ELR (cell line): ENCODE data around the gene BRD1.
A peak's percentile ranks its signal among the peaks of the same experiment; 100 is the strongest.

Experiments
- DNase-seq: peaks from one replicate; pipeline ENCODE4 v3.0.0-alpha.2; 2015; ENCODE audit warnings: low read depth

The BRD1 gene

DNA sequence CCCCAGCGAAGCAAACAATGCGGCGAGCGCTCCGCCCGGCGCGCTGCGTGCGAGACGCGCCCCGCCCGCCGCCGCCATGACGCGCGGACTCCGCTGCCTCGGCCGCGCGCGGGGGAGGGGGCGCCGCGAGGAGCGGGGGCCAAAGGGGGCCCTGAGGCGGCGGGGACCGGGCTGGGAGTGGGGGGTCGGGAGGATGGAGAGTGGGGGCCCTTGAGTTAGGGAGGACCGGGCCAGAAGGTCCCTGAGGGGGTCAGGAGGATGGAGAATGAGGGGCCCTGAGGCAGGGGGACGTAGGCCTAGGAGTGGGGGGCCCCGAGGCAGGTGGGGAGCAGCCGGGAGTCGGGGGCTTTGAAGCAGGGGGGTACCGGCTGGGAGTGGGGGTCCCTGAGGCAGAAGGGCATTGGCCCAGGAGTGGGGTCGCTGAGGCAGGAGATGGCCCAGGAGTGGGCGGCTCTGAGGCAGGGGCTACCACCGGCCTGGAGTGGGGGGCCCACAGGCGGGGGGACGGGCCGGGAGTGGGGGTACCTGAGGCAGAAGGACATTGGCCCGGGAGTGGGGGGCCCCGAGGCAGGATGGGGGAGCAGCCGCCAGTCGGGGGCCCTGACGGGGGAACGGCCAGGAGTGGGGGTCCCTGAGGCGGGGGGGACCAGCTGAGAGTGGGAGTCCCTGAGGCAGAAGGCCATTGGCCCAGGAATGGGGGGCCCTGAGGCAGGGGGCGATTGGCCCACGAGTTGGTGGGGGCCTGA lies at the start of gene BRD1:
Gene BRD1 (minus strand): TSS at position 21 of the 746 bp plus-strand sequence. CDS start 3,556 bp downstream, outside the sequence.
- DNase-seq, result peak; percentile 77

DNA sequence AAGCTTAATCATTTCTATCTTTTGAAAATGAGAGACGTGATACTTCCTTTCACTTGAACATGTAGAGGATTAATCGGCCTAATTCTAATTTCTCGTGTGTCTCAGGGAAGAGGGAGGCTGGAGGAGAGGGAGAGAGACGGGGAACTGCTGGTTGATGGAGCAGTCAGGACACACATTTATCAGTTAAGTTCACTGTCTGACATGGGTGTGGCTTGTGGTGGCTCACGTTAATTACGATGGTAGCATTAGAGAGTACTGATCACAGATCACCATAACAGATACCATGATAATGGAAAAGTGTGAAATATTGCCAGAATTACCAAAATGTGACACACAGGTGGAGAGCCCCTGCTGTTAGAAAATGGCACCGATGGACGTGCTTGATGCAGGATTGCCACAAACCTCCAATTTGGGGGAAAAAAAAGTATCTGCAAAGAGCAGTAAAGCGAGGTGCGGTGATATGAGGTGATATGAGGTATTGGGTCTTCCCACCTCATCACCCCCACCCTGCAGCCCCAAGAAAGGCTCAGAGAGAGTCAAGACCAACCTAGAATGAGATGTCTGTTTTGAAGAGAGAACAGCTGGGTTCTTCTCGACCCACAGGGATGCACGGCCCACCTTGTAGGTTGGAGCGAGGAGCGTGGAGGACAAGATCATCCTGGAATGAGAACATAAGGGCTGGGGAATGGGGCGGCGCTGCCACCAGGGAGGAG lies 45.7 kb upstream of the BRD1 start:
- no peak for DNase-seq

DNA sequence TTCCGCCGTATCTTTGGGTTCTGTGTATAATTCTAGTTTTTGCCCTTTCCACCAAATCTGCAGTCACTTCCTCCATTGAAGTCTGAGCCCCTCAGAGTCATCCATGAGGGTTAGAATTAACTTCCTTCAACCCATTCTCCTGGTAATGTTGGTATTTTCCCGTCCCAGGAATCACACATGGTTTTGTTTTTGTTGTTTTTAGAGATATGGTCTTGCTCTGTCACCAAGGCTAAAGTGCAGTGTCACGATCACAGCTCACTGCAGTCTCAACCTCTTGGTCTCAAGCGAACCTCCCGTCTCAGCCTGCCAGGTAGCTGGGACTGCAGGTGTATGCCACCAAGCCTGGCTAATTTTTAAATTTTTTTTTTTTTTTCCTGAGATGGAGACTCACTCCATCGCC lies 44.7 kb upstream of the BRD1 start:
- DNase-seq, result no peak

DNA sequence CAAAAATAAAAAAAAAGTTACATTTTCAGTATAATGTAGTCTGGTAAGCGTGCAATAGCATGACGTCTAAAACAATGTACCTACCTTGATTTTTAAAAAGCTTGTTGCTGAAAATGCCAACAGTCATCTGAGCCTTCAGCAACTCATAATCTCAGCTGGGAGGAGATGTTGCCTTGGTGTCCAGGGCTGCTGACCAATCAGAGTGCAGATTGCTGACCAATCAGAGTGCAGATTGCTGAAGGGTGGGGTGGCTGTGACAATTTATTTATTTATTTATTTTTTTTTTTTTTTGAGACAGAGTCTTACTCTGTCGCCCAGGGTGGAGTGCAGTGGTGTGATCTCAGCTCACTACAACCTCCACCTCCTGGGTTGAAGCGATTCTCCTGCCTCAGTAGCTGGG lies 43.8 kb upstream of the BRD1 start:
- peak; percentile 42 for DNase-seq

DNA sequence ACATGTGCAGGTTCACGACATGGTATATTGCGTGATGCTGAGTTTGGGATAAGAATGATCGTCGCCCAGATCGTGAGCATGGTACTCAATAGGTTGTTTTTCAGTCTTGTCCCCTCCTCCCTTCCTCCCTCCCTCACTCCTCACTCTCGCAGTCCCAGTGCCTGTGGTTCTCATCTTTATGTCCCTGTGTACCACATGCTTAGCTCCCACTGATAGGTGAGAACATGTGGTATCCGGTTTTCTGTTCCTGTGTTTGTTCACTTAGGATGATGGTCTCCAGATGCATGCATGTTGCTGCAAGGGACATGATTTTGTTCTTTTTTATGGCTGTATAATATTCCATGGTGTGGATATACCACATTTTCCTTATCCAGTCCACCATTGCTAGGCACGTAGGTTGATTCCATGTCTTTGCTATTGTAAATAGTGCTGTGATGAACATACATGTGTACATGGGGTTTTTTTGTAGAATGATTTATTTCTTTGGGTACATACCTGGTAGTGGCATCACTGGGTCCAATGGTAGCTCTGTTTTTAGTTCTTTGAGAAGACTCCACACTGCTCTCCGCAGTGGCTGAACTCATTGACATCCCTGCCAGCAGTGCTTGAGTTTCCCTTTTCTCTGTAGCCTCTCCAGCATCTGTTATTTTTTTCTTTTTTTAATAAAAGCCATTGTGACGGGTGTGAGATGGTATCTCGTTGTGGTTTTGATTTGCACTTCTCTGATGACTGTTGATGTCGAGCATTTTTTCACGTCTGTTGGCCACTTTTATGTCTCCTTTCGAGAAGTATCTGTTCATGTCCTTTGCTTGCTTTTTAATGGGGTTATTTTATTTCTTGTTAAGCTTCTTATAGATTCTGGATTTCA lies 42.4 kb upstream of the BRD1 start:
- no peak for DNase-seq

DNA sequence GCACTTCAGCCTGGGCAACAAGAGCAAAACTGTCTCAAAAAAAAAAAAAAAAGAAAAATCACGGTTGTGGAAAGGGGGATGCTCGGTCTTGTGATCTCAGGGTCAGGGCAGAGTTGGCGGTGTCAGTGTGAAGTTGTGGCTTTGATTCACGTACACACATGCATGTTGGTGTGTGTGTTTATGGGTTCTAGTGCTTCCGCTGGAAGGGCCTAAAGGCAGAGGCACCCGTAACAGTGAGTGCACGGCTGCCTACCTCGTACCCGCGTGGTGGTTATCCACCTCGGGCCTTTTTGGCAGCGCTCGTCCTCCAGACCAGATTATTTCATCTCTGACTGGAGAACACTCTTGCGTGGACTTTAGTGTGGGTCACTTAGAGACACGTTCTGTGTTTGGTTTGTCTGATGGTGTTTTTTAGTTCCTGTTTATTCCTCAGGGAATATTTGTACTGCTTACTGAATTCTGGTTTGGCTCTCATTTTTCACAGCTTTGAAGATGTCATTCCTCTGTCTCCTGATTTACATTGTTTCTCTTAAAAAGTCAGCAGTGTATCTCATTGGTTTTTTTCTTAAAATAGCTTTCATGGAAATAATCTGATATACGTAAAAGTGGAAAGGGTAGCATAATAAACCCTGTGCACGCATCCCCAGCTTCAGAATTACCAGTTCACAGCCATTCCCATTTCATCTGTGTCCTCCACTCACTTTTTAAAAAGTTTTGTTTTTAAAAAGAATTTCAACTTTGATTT lies 41.6 kb upstream of the BRD1 start:
- no peak for DNase-seq

DNA sequence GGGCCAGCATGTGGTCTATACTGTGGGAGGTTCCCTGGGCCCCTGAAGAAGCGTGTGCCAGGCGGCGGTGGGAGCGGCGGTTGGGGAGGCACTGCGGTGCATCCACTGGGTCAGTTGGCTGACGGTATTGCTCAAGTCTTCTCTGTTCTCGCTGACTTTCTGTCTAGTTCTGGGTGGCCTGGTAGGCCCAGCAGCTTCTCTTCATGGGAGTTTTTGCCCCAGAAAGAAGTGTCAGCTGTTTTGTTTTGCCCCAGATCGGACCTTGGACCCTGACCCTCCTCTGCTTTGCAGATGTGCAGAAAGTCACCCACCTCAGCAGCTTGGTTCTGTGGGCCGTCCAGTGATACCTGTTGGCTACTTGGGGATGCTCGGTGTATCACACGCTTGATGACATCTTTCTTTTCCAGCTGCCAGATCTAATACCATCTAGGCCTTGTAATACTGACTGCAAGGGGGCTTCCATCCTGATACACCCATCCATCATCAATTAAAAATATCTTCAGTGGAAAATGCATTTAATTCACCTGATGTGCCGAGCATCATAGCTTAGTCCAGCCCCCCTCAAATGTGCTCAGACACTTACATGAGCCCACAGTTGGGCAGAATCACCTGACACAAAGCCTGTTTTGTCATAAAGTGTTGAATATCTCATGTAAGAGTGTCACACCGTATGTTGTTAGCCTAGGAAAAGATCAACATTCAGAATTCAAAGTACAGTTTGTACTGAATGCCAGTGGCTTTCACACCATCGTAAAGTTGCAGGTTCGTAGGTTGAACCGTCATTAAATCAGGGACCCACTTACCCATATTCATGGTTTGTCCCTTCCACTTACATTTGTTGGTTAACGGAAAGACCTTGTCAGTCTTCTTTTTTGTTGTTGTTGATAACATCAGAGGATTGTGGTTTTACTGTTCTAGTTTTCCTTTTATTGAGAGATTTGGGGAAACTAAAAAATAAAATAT lies 39.9 kb upstream of the BRD1 start:
- no peak for DNase-seq

DNA sequence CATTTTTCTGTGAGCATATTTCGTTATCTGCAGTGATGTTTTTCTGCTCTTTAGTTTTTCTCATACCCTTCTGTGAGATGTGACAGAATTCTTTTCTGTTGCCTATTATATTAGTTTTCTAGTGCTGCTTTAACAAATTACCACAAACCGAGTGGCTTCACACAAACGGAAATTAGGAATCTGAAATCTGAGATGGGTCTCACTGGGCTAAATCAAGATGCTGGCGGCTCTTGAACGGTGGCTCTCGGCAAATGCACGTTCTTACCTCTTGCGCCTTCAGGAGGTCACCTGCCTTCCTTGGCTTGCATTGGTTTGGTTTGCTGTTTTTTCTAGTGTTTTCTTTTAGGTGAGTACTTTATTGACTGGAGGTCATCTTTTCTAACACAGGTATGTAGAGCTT lies 39.0 kb upstream of the BRD1 start:
- DNase-seq, result no peak

DNA sequence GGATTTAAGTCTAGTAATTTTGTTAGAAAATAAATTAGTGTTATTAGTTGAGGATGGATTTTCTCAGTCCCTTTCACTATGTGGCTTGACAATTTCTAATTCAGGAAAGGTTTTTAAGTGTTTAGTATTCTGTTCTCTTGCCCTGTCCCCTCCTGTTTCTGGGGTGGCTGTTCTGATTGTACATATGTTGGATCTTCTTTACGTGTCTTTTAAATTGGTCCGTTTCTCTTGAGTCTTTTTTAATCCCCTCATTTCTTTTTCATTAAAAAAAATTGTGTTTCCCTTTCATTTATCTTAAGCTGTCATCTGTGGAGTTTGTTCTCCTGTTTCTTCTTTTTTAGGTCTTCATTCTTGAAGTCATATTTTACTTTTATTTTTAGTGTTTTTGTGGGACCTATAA lies 38.5 kb upstream of the BRD1 start:
- no peak for DNase-seq

DNA sequence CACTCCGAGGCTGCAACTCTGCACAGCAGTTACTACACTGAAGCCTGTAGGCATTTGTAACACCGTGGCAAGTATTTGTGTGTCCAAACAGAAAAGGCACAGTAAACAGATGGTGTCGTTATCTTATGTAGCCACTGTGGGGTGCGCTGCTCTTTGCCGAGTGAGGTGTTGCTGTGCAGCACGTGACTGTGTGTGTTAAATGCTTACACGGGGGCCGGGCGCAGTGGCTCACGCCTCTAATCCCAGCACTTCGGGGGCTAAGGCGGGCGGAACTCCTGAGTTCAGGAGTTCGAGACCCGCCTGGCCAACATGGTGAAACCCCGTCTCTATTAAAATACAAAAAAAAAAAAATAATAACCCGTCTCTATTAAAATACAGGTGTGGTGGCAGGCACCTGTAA lies 37.5 kb upstream of the BRD1 start:
- DNase-seq, result no peak

DNA sequence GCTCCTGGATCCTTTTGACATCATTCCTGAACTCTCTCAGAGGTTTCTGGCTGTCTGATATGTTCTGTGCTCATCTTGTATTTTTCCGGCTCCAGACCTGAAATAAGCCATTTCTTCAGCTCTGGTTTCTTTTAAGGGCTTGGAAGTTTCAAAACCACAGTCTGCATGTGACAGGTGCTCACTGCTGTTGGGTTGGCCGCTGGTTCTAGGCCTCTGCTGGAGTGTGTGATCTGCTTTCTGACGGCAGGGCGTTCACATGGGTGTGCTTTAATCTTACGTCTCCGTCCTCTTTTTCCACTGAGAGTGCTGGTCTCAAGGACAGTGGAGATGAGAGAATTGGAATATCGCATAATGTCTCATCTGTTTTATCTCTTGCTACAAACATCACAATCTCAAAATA lies 36.3 kb upstream of the BRD1 start:
- no peak for DNase-seq

DNA sequence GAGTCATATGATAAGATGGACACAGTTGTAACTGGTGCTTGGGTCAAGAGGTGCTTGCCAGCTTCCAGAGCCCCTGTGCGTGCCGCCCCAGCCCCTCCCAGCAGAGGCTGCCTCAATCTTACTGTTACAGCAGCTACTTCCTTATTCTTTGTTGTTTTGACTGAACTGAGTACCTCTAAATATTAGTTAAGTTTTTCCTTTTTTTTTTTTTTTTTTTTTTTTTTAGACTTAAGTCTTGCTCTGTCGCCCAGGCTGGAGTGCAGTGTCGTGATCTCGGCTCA lies 34.8 kb upstream of the BRD1 start:
- DNase-seq, result no peak

DNA sequence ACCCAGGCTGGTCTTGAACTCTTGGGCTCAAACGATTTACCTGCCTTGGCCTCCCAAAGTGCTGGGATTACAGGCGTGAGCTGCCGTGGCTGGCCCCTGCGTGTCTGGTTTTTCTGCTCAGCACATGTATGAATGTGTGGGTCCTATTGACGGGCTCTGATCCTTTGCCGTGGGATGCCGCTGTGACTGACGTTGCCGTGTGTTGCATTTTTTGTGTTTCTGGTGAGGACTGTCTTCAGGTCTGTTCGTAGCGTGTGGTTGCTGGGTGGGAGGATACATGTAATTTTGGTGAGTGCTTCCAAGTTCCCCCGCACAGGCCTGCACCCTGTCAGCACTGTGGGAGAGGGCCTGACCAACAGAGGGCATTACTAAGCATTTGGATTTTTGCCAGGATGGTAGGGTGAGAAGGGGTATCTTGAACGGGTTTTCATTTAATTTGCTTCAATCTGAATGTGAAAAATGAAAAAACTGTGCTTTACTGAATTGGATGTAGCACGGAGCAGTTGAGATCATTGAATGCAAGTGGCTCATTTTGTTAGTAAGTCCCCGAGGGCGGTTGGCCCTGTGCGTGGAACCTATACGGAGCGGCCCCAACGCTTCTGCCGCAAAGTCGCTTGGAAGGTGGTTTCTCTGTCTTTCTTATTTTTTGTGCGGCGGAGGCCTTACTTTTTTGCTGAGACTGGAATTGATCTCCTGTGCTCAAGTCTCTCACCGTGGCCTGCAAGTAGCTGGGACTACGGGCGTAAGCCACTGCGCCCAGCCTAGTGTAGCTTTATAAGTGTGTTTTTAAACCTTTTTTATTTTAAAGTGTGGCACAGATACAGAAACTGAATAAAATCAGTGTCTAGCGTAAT lies 34.2 kb upstream of the BRD1 start:
- no peak for DNase-seq

DNA sequence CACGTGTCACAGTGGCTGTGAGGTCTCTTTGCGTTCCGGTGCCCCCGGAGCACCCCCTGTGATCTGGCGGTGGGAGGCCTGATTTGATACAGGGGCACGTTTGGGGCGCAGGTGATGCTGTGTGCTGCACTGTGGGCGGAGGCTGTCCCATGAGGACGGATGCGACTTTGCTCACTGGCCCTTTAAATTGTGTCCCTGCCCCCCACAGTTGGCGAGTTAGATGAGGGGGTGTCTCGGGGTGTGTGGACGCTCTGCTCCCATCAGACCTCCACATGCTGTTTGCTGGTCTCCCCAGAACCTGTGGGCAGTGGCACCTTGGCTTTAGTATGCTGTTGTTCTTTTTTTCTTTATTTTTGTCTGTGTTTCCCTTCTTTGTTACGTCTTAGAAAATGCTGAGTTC lies 31.2 kb upstream of the BRD1 start:
- no peak for DNase-seq

DNA sequence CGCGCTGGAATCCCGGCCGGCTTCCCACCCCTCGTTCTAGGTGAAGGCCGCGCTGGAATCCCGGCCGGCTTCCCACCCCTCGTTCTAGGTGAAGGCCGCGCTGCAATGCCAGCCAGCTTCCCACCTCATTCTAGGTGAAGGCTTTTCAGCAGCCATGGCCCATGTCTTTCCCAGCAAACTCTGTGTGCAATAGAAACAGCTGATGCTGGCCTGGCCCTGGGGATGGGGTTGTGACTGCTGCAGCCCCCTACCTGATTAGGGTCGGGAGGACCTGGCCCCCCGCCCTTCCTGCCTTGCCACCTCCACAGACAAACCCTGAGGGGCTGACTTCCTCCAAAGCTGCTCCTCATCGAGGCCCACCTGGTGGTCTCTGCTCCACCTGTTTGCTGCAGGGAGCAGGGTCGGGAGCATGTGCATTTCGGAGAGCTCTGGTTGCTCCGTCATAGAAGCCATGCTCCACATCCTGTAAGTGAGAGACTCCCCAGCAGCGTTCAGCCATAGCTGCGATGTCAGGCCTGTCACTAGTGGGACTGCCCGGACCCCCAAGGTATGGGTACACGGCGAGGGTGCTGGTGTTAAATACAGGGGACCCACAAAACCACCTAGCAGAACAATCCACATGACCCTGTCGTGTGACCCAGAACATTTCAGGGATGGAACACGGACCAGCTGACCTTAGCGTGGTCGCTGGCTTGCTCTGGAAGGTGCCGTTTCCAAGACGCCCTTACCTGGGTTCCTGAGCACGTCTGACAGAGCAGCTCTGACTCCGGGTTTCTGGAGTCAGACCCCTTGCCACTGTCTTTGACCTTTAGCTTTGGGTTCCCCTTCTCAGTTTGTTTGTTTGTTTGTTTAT lies 29.3 kb upstream of the BRD1 start:
- DNase-seq, result no peak

DNA sequence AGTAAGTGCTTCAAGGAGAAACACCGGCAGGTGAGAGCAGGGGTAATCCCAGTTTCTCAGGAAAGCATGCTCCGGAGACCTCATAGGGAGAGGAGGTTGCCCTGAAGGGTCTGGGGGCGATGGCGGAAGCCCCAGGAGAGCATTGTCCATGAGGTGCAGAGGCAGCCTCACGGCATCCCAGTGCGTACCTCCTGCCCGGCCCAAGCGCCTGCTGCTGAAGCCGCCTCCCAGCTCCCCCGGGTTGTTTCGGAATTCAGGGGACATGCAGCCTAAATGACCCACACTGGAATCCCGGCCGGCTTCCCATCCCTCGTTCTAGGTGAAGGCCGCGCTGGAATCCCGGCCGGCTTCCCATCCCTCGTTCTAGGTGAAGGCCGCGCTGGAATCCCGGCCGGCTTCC lies 28.7 kb upstream of the BRD1 start:
- DNase-seq, result no peak

DNA sequence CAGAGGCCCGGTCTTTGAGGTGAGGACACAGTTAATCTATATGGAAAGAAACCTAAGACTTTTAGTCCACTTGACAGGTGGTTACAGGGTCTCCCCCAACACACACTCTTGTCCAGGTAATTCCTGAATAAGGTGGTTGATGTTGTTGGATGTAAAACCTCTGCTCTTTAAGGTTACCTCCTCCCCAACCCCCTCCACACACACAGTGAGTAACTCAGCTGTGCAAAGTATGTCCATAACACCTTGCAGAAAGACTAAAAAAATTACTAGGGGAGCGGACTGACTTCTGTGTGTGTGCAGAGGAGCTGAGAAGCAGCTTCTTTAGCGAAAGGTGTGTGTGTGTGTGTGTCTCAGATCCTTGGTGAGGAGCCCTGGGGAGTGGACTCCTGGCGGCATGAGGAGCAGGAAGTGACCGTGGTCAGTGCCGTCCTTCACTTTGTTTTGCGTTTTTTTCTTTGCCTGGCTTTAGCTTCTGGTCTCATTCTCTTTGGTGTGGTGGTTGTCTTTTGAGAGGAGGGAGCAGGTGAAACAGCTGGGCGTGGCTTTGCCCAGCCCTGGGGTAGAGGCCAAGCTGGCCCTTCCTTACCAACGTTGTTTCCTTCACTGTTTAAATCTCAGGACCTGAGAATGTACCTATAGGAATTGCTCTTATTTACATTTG lies 27.7 kb upstream of the BRD1 start:
- peak; percentile 48 for DNase-seq

DNA sequence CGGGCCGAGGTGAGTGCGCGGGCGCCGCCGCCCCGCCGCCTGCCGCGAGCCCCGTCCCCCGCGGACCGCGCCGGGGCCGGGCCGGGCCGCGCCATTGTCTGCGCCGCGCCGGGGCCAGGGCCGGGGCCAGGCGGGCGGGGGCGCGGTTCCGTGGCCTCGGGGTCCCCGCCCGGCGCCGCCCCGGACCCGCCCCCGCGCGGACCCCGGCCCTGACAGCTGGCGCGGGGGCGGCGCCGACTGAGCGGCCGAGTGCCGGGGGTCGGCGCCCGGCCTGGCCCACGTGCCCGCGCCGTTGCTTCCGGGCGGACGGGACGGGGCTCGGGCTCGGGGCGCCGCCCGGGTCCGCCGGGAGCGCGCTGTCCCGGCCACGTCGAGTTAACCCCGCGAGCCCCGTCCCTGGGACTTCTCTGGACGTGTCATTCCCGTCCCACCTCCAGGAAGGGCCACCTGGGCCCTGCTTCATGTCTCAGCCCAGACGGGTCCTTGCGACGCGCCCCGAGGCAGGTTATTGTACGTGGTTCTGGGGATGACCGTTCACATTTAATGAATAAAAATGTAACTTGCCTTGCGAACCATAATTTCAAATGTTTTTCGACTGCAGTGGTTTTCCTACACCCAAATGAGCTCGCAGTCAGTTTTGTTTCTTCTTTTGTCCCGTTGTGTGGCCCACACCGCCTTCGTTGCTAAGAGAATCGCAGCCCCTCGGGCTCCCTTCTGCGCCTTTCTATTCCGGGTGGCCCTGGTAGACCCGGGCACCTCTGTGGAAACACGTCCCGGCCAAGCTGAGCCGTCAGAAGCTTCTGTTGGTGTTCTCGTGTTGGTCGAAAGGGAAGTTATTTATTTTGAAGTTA lies 26.5 kb upstream of the BRD1 start:
- DNase-seq, result peak; percentile 54
